SIG-M5 treated with dmso at 0.1 percent for 504 hours (cell line): ENCODE results near the gene TCF7L1.
"Not testable (repeated sequence)": the region's sequence is repeated elsewhere in the genome, so short reads cannot be mapped to it uniquely, and the experiment has no call there.

Experiments used
- DNase-seq: peaks from one replicate; lab custom pipeline; 2025; ENCODE audit not compliant: unreplicated experiment; lab: John Stamatoyannopoulos, UW

TCF7L1 gene, protein sequence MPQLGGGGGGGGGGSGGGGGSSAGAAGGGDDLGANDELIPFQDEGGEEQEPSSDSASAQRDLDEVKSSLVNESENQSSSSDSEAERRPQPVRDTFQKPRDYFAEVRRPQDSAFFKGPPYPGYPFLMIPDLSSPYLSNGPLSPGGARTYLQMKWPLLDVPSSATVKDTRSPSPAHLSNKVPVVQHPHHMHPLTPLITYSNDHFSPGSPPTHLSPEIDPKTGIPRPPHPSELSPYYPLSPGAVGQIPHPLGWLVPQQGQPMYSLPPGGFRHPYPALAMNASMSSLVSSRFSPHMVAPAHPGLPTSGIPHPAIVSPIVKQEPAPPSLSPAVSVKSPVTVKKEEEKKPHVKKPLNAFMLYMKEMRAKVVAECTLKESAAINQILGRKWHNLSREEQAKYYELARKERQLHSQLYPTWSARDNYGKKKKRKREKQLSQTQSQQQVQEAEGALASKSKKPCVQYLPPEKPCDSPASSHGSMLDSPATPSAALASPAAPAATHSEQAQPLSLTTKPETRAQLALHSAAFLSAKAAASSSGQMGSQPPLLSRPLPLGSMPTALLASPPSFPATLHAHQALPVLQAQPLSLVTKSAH

DNA sequence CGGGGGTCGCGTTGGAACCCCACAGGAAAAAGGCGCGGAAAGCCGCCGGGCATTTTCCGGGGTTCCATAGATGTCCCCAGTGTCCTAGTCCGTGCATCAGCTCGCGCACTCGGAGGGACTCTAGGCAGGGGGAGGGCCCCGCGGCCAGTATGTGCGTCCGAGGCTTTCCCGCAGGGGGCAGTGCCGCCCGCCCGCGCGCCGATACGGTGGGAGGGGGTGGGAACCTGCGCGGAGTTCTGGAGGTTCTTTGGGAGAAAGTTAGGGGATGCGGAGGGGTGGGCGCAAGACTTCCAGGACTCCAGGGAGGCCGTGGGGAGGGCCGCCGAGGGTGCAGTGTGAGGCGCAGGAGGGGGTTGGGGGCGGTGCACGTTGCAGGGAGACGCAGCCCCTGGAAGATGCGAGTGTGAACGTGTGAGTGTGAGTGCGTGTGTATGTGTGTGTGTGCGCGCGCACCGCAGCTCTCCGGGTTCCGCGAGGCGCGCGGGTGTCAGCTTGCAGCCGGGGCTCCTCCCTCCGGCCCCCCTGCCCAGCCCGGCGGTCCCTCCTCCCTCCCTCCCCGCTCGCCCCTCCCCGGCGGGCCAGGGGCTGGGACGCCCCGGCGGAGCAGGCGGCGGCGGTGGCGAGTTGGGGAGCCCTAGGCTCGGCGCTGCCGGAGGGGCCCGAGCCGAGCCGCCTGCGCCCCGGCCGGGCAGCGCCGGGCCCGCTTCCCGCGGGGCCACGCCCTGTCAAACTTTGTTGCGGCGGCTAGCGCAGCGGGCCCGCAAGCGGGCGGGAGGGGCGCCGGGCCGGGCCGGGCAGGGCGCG is at the start of gene TCF7L1:
Gene TCF7L1, plus strand, starts transcription at position 559 of the 804 bp plus-strand sequence. CDS start 293 bp downstream, outside the sequence.
- DNase-seq, result no peak

DNA sequence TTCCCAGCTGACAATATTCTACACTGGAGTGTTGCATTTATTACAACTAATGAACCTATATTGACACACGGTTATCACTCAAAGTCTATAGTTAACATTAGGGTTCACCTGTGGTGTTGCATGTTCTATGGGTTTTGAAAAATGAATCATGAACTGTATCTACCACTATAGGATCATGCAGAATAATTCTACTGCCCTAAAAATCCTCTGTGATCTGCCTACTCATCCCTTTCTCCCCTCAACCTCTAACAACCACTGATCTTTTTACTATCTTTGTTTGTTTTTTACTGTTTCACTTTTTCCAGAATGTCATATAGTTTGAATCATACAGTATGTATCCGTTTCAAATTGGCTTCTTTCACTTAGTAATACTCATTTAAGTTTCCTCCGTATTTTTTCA is 47.6 kb upstream of the TCF7L1 start:
- DNase-seq, result no peak

DNA sequence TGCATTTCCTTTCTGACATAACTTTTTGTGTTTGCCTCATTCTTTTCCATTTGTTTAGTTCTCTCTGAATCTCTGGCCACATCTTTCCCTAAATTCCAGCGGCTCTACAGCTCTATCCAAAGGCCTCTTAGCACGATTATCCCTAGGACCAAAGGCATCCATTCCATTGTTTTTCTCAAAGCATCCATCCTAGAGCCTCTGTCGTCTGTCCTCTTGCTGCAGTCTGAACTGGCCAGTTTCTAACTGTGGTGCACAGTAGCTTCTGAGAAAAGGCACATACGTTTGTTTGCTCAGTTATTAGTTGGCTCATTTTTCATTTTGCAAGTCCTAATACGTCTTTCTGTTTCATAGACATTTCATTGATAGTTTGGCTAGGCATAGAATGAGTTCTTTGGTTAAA is 45.7 kb upstream of the TCF7L1 start:
- DNase-seq, result no peak

DNA sequence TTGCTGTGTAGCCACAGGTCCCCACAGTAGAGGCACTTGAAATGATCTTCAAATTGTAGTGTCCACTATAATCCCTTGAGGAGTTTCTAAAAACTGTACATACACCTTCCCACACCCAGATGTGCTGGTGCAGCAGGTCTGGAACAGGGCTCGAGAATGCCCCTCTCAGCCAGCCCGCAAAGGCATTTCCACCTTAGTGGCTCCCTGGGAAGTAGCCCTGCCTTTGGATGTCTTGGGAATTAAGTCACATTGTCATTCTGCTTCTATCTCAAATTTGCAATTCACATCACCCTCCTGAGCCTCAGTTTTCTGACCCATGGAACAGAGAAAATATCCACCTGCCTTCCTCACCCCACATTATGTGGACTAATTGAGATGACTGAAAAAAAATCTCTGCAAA is 44.3 kb upstream of the TCF7L1 start:
- no peak for DNase-seq

DNA sequence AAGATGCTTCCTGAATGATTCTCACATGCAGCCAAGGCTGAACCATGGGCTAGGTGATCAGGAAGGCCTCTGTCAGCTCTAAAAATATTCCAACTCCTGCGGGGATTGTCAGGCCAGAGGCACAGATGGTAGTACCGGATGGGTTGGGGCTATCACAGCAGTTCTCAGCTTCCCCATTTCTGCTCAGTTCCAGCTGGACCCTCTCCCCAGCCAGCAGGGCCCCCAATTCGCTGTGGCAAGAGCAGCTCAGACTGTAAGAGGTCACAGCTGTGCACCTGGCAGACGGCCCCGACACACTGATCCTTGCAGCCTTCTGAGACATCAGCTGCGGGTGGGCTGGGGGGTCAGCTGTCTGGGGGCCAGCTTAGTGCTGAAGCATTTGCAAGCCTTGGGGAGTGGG is 43.6 kb upstream of the TCF7L1 start:
- no peak for DNase-seq

DNA sequence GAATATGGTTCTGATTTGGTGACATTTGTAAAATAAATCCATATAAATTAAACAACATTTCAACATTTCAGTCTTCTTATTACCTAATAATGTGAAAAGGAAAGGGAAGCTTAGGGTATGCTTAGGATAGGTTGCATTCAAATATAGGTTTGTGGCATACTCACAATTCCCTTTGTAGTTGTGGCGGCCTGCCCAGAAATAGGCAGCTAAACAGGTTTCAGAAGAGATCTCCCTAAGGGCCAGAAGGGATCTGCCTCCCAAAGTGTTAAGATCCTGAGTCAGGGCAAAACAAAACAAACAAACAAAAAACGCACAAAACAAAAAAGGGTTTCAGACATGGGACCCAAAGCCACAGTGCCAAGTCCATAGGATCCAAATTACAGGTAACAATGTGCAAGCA is 41.4 kb upstream of the TCF7L1 start:
- DNase-seq, result no peak

DNA sequence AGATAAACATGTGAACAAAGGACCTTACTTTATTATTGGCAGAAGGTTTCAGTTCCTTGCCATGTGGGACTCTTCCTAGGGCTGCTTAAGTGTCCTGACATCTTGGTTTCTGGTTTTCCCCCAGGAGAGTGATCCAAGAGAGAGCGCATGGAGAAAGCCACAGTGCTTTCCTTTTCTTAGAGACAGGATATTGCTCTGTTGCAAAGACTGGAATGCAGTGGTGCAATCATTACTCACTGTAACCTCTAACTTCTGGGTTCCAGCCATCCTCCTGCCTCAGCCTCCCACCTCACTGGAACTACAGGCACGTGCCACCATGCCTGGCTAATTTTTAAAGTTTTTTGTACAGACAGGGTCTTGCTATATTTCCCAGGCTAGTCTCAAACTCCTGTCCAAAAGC is 38.1 kb upstream of the TCF7L1 start:
- DNase-seq, result no peak

DNA sequence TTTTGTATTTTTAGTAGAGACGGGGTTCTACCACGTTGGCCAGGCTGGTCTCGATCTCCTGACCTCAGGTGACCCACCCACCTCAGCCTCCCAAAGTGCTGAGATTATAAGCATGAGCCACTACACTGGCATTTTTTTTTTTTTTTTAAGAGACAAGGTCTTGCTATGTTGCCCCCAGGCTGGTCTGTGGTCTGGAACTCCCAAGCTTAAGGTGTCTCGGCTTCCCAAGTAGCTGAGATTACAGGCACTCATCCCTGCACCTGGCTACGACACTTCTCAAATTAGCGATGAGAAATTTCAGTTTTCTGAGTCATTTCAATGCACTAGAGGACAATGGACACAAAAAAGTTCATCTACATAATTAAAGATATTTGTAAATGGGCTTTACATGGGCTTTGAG is 36.6 kb upstream of the TCF7L1 start:
- DNase-seq, result no peak

DNA sequence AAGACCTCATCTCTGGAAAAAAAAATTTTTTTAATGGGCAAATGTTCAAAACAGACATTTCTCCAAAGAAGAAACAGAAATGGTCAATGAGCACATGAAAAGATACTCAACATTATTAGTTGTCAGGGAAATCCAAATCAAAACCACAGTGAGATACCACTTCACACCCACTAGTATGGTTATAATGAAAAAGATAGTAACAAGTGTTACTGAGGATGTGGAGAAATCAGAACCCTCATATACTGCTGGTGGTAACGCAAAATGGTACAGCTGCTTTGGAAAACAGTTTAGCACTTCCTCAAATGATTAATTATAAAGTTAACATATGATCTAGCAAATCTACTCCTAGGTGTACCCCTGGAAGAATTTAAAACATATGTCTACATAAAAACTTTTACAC is 29.0 kb upstream of the TCF7L1 start:
- DNase-seq, result no peak

DNA sequence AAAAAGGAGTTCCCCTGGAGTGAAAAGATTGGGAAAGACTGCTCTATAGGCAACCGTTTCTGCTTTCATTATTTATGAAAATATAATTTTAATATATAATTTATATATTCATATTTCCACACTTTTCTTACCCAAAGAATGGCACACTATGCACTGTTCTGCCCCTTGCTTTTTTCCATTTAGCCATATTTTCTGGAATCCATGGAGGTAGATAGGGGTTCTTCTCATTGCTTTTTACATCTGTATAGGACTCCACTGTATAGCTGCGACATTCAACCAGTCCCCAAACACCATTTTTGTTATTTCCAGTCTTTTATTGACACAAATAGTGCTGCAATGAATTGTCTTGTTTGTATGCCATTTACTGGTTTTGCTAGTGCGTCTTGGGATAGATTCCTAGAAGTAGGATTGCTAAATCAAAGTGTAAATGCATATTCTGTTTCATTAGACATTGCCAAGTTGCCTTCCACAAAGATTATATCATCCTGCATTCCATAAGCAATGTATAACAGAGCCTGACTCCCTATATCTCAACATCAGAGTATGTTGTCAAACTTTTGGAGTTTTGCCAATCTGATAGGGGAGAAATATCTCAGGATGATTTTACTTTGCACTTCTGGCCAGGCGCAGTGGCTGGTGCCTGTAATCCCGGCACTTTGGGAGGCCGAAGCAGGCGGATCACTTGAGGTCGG is 26.6 kb upstream of the TCF7L1 start:
- DNase-seq, result peak; percentile 7

DNA sequence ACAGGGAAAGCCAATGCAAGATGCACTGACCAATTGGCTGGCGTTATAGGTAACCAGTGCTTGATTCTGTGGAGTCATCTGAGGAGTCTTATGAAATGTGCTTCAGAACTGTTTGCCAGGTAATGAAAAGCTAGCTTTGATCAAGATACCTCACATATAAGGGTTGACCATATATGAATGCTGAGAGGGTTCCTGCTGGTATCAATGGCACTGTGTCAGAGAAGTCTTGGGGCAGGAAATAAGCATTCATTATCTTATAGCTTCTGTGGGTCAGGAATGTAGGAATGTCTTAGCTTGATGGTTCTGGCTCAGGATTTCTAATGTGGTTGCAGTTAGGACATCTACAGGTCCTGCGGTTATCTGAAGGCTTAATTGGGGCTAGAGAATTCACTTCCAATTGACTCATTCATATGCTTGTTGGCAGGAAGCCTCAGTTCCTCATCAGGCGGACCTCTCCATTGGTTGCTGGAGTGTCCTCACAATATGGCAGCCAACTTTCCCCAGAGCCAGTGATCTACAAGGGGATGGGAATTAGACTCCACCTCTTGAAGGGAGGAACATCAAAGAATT is 22.1 kb upstream of the TCF7L1 start:
- no peak for DNase-seq

DNA sequence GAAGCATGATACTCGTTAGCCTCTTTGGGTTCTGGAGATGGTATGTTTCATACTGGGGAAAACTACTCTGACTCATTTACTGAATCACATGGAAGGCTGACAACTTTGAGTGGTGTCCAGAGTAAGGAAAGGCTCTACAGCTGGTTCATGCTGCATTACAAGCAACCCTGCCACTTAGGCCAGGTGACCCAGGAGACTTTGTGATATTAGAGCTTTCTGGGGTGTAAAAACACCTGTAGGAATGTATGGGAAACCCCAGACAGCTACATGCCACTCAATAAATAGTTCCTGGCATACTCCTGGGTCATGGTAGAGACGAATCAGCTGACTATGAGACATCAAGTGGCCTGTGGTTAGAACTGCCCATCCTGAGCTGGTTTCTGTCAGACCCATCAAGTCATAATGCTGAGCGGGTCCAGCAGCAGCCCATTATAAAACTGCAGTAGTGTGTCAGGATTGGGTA is 21.3 kb upstream of the TCF7L1 start:
- no peak for DNase-seq

DNA sequence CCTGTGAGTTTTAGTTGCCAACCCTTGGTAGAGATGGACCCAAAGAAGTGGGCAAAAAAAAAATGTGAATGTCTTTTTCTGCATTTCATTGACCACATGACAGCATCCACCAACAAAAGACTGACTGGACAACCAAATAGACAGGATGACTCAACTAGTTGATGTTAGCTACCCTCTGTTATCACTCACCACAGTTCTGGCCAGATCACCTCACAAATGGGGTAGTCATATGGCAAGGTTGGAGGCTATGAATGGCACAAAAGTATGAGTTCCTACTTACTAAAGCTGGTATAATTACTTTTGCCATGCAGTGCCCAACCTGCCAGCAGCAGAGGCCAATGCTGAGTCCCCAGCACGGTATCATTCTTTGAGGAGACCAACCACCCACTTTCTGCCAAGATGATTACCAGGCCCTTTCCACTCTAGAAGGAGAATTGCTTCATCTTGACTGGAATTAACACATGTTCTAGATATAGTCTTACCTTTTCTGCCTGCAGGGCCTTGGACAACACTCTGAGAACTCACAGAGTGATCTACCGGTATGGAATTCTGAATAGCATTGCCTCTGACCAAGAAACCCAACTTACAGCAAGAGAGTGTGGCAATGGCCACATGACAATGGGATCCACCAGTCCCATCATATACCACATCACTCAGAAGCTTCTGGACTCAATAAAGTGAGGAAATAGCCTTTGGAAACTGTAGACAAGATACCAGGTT is 20.1 kb upstream of the TCF7L1 start:
- no peak for DNase-seq

DNA sequence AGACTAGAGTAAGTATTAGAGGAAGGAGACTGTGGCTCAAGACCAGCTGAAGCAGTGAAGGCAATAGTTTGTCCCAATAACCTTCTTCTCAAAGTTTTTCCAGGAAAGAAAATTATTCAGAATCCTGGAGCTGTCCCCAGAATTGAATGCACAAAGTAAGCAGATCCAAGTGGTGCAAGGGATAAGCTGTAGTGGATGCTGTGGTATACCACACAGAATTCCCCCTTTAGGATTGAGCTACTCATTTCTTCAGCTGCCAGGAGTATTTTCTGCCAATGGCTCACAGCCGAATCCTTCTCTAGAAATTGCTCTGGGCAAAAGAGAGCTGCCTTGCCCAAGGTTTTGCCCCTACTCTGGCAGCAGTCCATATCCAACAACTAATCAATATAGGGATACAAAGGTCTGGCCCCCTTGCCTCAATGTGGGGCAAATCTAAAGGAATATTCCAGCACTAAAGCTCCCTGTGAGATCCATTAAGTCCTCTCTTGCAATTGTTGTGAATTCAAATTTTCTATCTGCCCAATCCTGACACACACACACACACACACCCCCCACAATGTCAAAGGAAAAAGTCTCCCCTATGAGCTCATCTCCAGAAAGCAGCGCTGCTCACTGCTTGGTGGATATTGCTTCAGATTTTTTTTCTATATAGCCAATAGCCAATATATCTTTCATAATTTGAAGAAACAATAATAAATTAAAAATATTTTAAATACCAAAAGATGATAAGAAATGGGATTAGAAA is 18.4 kb upstream of the TCF7L1 start:
- DNase-seq, result no peak

DNA sequence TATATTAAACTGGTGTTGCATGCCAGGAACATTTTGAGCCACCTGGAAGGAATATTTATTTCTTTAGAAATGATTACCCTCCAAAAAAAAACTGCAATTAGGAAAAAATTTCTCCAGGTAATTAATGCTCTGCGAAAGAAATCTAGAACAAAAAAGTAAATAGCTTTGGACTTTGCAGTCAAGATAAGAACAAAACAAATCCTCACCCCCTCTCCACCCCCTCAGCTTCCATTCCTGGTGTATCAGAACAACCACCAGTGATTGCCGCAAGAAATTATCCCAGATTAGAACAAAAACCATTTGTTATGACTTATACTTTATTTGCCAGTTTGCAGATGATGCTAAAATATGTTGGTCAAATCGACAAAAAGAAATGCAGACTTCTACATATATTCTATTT is 17.0 kb upstream of the TCF7L1 start:
- no peak for DNase-seq

DNA sequence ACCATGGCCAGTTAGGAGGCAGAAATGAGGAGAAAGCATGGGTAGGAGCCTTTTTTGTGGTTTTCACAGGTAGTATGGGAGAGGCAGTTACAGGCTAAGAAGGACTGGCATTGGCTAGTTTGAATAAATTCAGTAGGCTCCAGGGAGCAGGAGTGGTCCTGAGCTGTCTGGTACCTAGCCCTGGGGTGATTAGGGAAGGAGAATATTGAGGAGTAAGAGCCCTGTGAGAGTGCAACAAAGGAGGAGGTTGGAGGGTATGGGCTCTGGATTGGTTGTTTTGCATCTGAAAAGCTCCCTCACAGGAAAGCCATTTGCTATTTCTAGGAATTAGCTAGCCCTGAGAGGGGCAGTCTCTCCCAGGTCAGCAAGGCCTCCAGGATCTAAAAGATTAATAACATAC is 13.3 kb upstream of the TCF7L1 start:
- DNase-seq, result no peak

DNA sequence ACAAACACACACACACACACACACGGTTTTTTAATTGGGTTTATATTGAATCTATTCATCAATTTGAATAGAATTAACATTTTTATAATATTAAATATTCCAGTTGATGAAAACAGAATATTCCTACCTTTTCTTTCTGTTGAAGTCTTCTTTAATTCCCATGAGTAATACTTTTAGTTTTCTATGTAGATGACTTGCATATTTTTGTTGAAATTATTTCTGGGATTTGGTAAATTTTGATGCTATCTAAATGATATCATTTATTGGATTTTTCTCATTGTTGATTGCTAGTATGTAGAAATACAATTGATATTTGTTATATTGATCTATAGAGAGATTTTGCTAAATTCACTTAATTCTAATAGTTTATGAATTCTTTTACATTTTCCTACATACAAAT is 12.8 kb upstream of the TCF7L1 start:
- DNase-seq, result no peak

DNA sequence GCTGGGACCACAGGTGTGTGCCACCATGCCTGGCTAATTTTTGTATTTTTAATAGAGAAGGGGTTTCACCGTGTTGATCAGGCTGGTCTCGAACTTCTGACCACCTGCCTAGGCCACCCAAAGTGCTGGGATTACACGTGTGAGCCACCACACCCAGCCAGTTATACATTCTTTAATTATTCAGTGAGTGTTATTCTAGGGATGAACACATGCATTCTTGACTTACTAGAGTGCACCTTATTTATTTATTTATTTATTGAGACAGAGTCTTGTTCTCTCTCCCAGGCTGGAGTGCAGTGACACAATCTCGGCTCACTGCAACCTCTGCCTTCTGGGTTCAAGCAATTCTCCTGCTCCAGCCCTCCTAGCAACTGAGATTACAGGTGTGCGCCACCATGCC is 6.7 kb upstream of the TCF7L1 start:
- DNase-seq, result not testable (repeated sequence)

DNA sequence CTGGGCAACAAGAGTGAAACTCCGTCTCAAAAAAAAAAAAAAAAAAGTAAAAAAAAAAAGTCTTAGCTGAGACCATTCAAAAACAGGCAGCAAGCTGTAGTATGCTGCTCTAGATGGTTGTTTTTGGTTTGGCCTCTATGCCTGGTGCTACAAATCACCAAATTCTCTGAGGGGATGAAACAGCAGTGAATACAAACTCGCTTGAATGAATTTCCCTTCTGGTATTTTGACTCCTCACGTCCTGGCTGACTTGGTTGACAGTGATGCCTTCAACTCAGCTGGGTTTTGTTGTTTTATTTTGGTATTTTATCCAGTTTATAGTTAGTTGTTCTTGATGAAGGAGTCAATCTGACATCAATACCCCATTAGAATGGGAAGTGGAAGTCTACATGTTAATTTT is 3.3 kb upstream of the TCF7L1 start:
- no peak for DNase-seq

DNA sequence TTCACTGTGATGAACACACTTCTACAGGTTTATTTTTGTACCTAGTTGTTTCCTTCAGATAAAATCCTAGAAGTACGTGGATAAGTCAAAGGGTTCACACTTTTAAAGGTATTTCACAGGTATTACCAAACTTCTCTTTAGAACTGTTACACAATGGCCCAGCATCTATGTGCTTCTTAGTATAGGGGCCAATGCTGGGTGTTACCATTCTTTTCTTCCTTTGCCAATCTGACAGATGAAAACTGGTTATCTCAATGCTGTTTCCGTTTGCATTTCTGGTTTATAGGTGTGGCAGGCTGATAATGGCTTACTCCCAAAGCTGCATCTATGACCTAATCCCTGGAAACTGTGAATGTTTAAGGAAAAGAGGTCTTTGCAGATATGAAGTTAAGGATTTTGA is 2.8 kb upstream of the TCF7L1 start:
- DNase-seq, result no peak
